OCI-LY1 (cell line): ENCODE data around the gene EML6.

Source experiments
- H2AFZ ChIP-seq: fragments of 200-600 bp; sonication (generic), shearing (Covaris generic); 2 replicates; pipeline ENCODE4 v1.6.0; 2014; ENCODE audit warnings: antibody characterized with exemption, mild to moderate bottlenecking, low read length
- H3F3A ChIP-seq: fragments of 200-600 bp; sonication (generic), shearing (Covaris generic); 2 replicates; pipeline ENCODE4 v1.6.0; 2014; ENCODE audit warnings: mild to moderate bottlenecking, antibody characterized with exemption, low read length, moderate library complexity; ENCODE audit not compliant: insufficient read depth
- H3K27ac ChIP-seq: fragments of 200-600 bp; sonication (generic); 2 replicates; pipeline ENCODE4 v1.5.1; 2014; ENCODE audit warnings: low read length, mixed run types, mild to moderate bottlenecking, low read depth; ENCODE audit not compliant: poor library complexity, severe bottlenecking
- H3K27me3 ChIP-seq: fragments of 200-600 bp; sonication (generic); 2 replicates; pipeline ENCODE4 v1.6.0; 2014; ENCODE audit warnings: antibody characterized with exemption, mild to moderate bottlenecking, low read length, moderate library complexity; ENCODE audit not compliant: insufficient read depth
- H3K36me3 ChIP-seq: fragments of 200-600 bp; sonication (generic); 2 replicates; pipeline ENCODE4 v1.6.1; 2014; ENCODE audit warnings: mild to moderate bottlenecking, antibody characterized with exemption, low read length, moderate library complexity, mixed read lengths; ENCODE audit not compliant: insufficient read depth
- H3K4me1 ChIP-seq: fragments of 200-600 bp; sonication (generic); 2 replicates; pipeline ENCODE4 v1.5.1; 2014; ENCODE audit warnings: mild to moderate bottlenecking, low read length, moderate library complexity; ENCODE audit not compliant: insufficient read depth, severe bottlenecking
- H3K4me2 ChIP-seq: fragments of 200-600 bp; sonication (generic), shearing (Covaris generic); 2 replicates; pipeline ENCODE4 v1.6.1; 2014; ENCODE audit warnings: low read length
- H3K4me3 ChIP-seq: fragments of 200-600 bp; sonication (generic); 2 replicates; pipeline ENCODE4 v1.5.1; 2014; ENCODE audit warnings: low read length, low read depth, mild to moderate bottlenecking, mixed read lengths; ENCODE audit not compliant: poor library complexity, severe bottlenecking
- H3K79me2 ChIP-seq: fragments of 200-600 bp; shearing (Covaris generic); 2 replicates; pipeline ENCODE4 v1.6.1; 2016; ENCODE audit warnings: mixed run types, low read length, mixed read lengths; ENCODE audit not compliant: insufficient read depth
- H3K9ac ChIP-seq: fragments of 200-600 bp; sonication (generic), shearing (Covaris generic); 2 replicates; pipeline ENCODE4 v1.6.1; 2014; ENCODE audit warnings: mild to moderate bottlenecking, low read length, mixed read lengths
- H3K9me2 ChIP-seq: fragments of 200-600 bp; sonication (generic), shearing (Covaris generic); 2 replicates; pipeline ENCODE4 v1.6.1; 2014; ENCODE audit warnings: low read depth, mild to moderate bottlenecking, low read length, mixed read lengths
- H3K9me3 ChIP-seq: fragments of 200-600 bp; shearing (Covaris generic); 2 replicates; pipeline ENCODE4 v1.6.1; 2014; ENCODE audit warnings: low read length, mixed read lengths
- H4K20me1 ChIP-seq: fragments of 200-600 bp; sonication (generic), shearing (Covaris generic); 2 replicates; pipeline ENCODE4 v1.6.0; 2016; ENCODE audit warnings: mild to moderate bottlenecking, low read length; ENCODE audit not compliant: insufficient read depth
- EZH2 ChIP-seq: fragments of 200-600 bp; sonication (generic), shearing (Covaris generic); IDR thresholded peaks from 2 replicates; pipeline ENCODE4 v1.8.0; 2017; ENCODE audit warnings: borderline replicate concordance, mixed run types, mild to moderate bottlenecking, antibody characterized with exemption, low read length, moderate library complexity, mixed read lengths
- TF ChIP-seq, protein P1 (sequence below): fragments of 200-600 bp; sonication (generic), shearing (Covaris generic); IDR thresholded peaks from 2 replicates; pipeline ENCODE4 v1.5.1; 2017; ENCODE audit warnings: mild to moderate bottlenecking, antibody characterized with exemption, low read length, moderate library complexity, mixed read lengths

Gene EML6

DNA sequence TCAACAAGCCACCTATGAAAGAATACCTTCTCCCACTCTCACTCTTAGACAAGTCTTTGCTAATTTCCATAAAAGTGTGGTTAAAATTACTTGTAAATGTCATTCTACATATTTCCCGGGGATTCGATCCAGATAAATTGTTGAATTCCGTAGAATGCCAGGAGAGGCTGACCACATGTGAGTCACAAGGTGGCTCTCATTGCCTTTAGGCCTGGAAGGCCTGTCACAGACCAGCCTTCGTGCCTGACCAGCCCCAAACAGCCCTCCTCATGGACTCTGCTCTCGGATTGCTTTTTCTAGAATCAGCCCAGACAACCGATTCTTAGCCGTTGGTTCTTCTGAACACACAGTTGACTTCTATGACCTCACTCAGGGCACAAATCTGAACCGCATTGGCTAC, 240.8 kb downstream of the EML6 start:
- Histone ChIP-seq H4K20me1 (no peaks in the 10 kb centered on the region), H3K9me2 (no peaks in the 10 kb centered on the region), H3K27ac (no peak overlapping the region), H3K9me3 (no peaks in the 10 kb centered on the region), H3K36me3 (peaks cover 90% of the 10 kb centered on the region), H3K9ac (no peak overlapping the region), H3F3A (no peaks in the 10 kb centered on the region), H3K79me2 (no peaks in the 10 kb centered on the region), H3K4me3 (no peak overlapping the region), H3K4me2 (no peak overlapping the region), H3K27me3 (no peaks in the 10 kb centered on the region), H2AFZ (no peak overlapping the region), H3K4me1 (no peaks in the 10 kb centered on the region)
- TF ChIP-seq EZH2: no peak
- TF ChIP-seq, protein P1, sequence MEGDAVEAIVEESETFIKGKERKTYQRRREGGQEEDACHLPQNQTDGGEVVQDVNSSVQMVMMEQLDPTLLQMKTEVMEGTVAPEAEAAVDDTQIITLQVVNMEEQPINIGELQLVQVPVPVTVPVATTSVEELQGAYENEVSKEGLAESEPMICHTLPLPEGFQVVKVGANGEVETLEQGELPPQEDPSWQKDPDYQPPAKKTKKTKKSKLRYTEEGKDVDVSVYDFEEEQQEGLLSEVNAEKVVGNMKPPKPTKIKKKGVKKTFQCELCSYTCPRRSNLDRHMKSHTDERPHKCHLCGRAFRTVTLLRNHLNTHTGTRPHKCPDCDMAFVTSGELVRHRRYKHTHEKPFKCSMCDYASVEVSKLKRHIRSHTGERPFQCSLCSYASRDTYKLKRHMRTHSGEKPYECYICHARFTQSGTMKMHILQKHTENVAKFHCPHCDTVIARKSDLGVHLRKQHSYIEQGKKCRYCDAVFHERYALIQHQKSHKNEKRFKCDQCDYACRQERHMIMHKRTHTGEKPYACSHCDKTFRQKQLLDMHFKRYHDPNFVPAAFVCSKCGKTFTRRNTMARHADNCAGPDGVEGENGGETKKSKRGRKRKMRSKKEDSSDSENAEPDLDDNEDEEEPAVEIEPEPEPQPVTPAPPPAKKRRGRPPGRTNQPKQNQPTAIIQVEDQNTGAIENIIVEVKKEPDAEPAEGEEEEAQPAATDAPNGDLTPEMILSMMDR: no peak

DNA sequence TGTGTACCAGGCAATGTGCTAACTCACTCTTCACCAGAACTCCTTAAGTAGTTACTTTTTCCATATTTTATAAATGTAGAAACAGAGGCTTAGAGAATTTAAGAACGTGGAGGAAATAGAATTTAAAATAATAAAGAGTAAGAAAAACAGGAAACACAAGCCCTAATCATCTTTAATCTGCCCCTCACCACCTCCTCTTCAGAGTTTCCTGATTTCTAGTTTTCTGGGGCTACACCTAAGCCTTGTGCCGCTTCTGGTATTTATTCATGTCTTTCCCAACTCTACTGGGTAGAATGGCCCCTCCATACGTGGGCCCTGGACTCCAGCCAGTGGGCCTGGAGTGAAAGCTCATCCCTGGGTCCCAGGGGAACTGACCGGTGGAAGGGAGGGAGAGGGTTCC, 241.4 kb downstream of the EML6 start:
- Histone ChIP-seq H3K79me2 (no peaks in the 10 kb centered on the region), H3K27me3 (no peaks in the 10 kb centered on the region), H3F3A (no peaks in the 10 kb centered on the region), H3K9me3 (no peaks in the 10 kb centered on the region), H3K4me3 (no peak overlapping the region), H3K27ac (no peak overlapping the region), H4K20me1 (no peaks in the 10 kb centered on the region), H3K4me1 (no peaks in the 10 kb centered on the region), H2AFZ (no peak overlapping the region), H3K4me2 (no peak overlapping the region), H3K9me2 (no peaks in the 10 kb centered on the region), H3K36me3 (peaks cover 94% of the 10 kb centered on the region), H3K9ac (no peak overlapping the region)
- TF ChIP-seq, protein P1: no peak

- no peaks in the 10 kb centered on the region for H3K9me3 ChIP-seq
- H2AFZ ChIP-seq: no peak overlapping the region
- peaks cover 94% of the 10 kb centered on the region for H3K36me3 ChIP-seq
- H3K4me3 ChIP-seq: no peak overlapping the region
- no peak overlapping the region for H3K27ac ChIP-seq
- no peaks in the 10 kb centered on the region for H4K20me1 ChIP-seq
- H3F3A ChIP-seq: 0 out of 2 replicates have a peak, but pooled peaks cover 4% of the 10 kb centered on the region
- no peaks in the 10 kb centered on the region for H3K9me2 ChIP-seq
- no peak overlapping the region for H3K9ac ChIP-seq
- no peaks in the 10 kb centered on the region for H3K79me2 ChIP-seq
- TF ChIP-seq, protein P1: no peak
- TF ChIP-seq EZH2: no peak
- H3K4me2 ChIP-seq: no peak overlapping the region
- no peaks in the 10 kb centered on the region for H3K4me1 ChIP-seq
- H3K27me3 ChIP-seq: no peaks in the 10 kb centered on the region
These were observed 242.0 kb downstream of the EML6 start for GRCh38 chr2:54965425-54965824.
